OCI-LY3 (cell line): ENCODE data around the gene ZNF526.

Source experiments
- EZH2phosphoT487 ChIP-seq: fragments of 200-600 bp; shearing (Covaris generic); IDR thresholded peaks from 2 replicates; pipeline ENCODE4 v1.6.1; 2018; ENCODE audit warnings: antibody characterized with exemption, mixed run types, low read depth
- TF ChIP-seq, protein P1 (sequence below): fragments of 200-600, 300-600 bp; sonication (generic); IDR thresholded peaks from 2 replicates; pipeline ENCODE4 v1.5.1; 2014; ENCODE audit warnings: antibody characterized with exemption, low read length, low read depth

GRCh38 chr19:42214810-42215485, 5.2 kb upstream of the ZNF526 start:
- TF ChIP-seq, protein P1, sequence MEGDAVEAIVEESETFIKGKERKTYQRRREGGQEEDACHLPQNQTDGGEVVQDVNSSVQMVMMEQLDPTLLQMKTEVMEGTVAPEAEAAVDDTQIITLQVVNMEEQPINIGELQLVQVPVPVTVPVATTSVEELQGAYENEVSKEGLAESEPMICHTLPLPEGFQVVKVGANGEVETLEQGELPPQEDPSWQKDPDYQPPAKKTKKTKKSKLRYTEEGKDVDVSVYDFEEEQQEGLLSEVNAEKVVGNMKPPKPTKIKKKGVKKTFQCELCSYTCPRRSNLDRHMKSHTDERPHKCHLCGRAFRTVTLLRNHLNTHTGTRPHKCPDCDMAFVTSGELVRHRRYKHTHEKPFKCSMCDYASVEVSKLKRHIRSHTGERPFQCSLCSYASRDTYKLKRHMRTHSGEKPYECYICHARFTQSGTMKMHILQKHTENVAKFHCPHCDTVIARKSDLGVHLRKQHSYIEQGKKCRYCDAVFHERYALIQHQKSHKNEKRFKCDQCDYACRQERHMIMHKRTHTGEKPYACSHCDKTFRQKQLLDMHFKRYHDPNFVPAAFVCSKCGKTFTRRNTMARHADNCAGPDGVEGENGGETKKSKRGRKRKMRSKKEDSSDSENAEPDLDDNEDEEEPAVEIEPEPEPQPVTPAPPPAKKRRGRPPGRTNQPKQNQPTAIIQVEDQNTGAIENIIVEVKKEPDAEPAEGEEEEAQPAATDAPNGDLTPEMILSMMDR, result no peak
- TF ChIP-seq EZH2phosphoT487, result no peak
